Measurements from ENCODE around the gene EIPR1. TPM values are rescaled to one million over a fixed set of nuclear protein-coding genes. Genes with fewer than 3 reads are reported as not detected.

The EIPR1 gene
- total RNA-seq, 1 experiment from 2014 or later = 40.4 TPM

- Histone ChIP-seq H3K4me2 (ENCODE audit: low read depth, low read length, poor library complexity, severe bottlenecking) (no peak overlapping the region), H3K27ac (ENCODE audit: low read length) (no peak overlapping the region), H3K4me1 (ENCODE audit: low read length) (peaks cover 31% of the 10 kb centered on the region), H4K20me1 (ENCODE audit: insufficient read depth, low read depth, low read length) (no peaks in the 10 kb centered on the region; the same call in 1 of the 2 replicates), H3K36me3 (ENCODE audit: insufficient read depth, low read length) (peaks cover 33% of the 10 kb centered on the region), H2AFZ (ENCODE audit: low read length) (no peak overlapping the region), H3K4me3 (ENCODE audit: low read length) (no peak overlapping the region), H3K9me3 (ENCODE audit: low read length) (no peaks in the 10 kb centered on the region), H3K27me3 (ENCODE audit: low read length) (no peaks in the 10 kb centered on the region), H3K9ac (ENCODE audit: low read length) (no peak overlapping the region), H3K79me2 (ENCODE audit: low read length) (peaks cover 27% of the 10 kb centered on the region), H3K9me2 (replicated peaks; ENCODE audit: insufficient read depth, low read length) (no peaks in the 10 kb centered on the region)
- no peak for DNase-seq
These were observed 43.3 kb upstream of the EIPR1 start for GRCh38 chr2:3420769-3421397.

- Histone ChIP-seq H2AFZ (ENCODE audit: low read length) (no peak overlapping the region), H3K9ac (ENCODE audit: low read length) (no peak overlapping the region), H3K36me3 (ENCODE audit: insufficient read depth, low read length) (peaks cover 33% of the 10 kb centered on the region), H3K79me2 (ENCODE audit: low read length) (peaks cover 27% of the 10 kb centered on the region), H3K4me2 (ENCODE audit: low read depth, low read length, poor library complexity, severe bottlenecking) (no peak overlapping the region), H3K4me1 (ENCODE audit: low read length) (peaks cover 31% of the 10 kb centered on the region), H3K4me3 (ENCODE audit: low read length) (no peak overlapping the region), H4K20me1 (ENCODE audit: insufficient read depth, low read depth, low read length) (no peaks in the 10 kb centered on the region; the same call in 1 of the 2 replicates), H3K9me2 (replicated peaks; ENCODE audit: insufficient read depth, low read length) (no peaks in the 10 kb centered on the region), H3K27me3 (ENCODE audit: low read length) (no peaks in the 10 kb centered on the region), H3K27ac (ENCODE audit: low read length) (no peak overlapping the region), H3K9me3 (ENCODE audit: low read length) (no peaks in the 10 kb centered on the region)
- DNase-seq = no peak
These were observed 42.6 kb upstream of the EIPR1 start for GRCh38 chr2:3420076-3420768.

- H3K4me2 ChIP-seq (ENCODE audit: low read depth, low read length, poor library complexity, severe bottlenecking) = no peak overlapping the region
- peaks cover 31% of the 10 kb centered on the region for H3K4me1 ChIP-seq (ENCODE audit: low read length)
- no peaks in the 10 kb centered on the region for H3K27me3 ChIP-seq (ENCODE audit: low read length)
- no peak overlapping the region for H3K4me3 ChIP-seq (ENCODE audit: low read length)
- H2AFZ ChIP-seq (ENCODE audit: low read length) = no peak overlapping the region
- peaks cover 29% of the 10 kb centered on the region for H3K36me3 ChIP-seq (ENCODE audit: insufficient read depth, low read length)
- no peaks in the 10 kb centered on the region for H3K9me3 ChIP-seq (ENCODE audit: low read length)
- H3K79me2 ChIP-seq (ENCODE audit: low read length) = peaks cover 25% of the 10 kb centered on the region
- H3K9me2 ChIP-seq (replicated peaks; ENCODE audit: insufficient read depth, low read length) = no peaks in the 10 kb centered on the region
- no peak for DNase-seq
- H4K20me1 ChIP-seq (ENCODE audit: insufficient read depth, low read depth, low read length) = no peaks in the 10 kb centered on the region
- no peak overlapping the region for H3K9ac ChIP-seq (ENCODE audit: low read length)
- H3K27ac ChIP-seq (ENCODE audit: low read length) = no peak overlapping the region
These were observed 41.3 kb upstream of the EIPR1 start for GRCh38 chr2:3418766-3419404.

GRCh38 chr2:3414133-3414860 is 36.7 kb upstream of the EIPR1 start:
- no peak overlapping the region for H3K4me2 ChIP-seq (ENCODE audit: low read depth, low read length, poor library complexity, severe bottlenecking)
- H3K27ac ChIP-seq (ENCODE audit: low read length) = no peak overlapping the region
- no peaks in the 10 kb centered on the region for H3K9me2 ChIP-seq (replicated peaks; ENCODE audit: insufficient read depth, low read length)
- H3K4me1 ChIP-seq (ENCODE audit: low read length) = peaks cover under 1% of the 10 kb centered on the region
- no peaks in the 10 kb centered on the region for H3K9me3 ChIP-seq (ENCODE audit: low read length)
- H3K27me3 ChIP-seq (ENCODE audit: low read length) = no peaks in the 10 kb centered on the region
- no peak for DNase-seq
- H2AFZ ChIP-seq (ENCODE audit: low read length) = no peak overlapping the region
- no peaks in the 10 kb centered on the region for H4K20me1 ChIP-seq (ENCODE audit: insufficient read depth, low read depth, low read length)
- H3K36me3 ChIP-seq (ENCODE audit: insufficient read depth, low read length) = peaks cover 20% of the 10 kb centered on the region
- H3K79me2 ChIP-seq (ENCODE audit: low read length) = peaks cover 54% of the 10 kb centered on the region
- no peak overlapping the region for H3K9ac ChIP-seq (ENCODE audit: low read length)
- no peak overlapping the region for H3K4me3 ChIP-seq (ENCODE audit: low read length)

- Histone ChIP-seq H3K4me2 (ENCODE audit: low read depth, low read length, poor library complexity, severe bottlenecking) (no peak overlapping the region), H3K9me2 (replicated peaks; ENCODE audit: insufficient read depth, low read length) (no peaks in the 10 kb centered on the region), H3K9me3 (ENCODE audit: low read length) (no peaks in the 10 kb centered on the region), H3K27ac (ENCODE audit: low read length) (no peak overlapping the region), H2AFZ (ENCODE audit: low read length) (no peak overlapping the region), H3K36me3 (ENCODE audit: insufficient read depth, low read length) (peaks cover 20% of the 10 kb centered on the region), H3K9ac (ENCODE audit: low read length) (no peak overlapping the region), H3K79me2 (ENCODE audit: low read length) (peaks cover 60% of the 10 kb centered on the region), H3K27me3 (ENCODE audit: low read length) (no peaks in the 10 kb centered on the region), H4K20me1 (ENCODE audit: insufficient read depth, low read depth, low read length) (no peaks in the 10 kb centered on the region), H3K4me3 (ENCODE audit: low read length) (no peak overlapping the region), H3K4me1 (ENCODE audit: low read length) (peaks cover 2% of the 10 kb centered on the region)
- no peak for DNase-seq
These were observed 36.1 kb upstream of the EIPR1 start for GRCh38 chr2:3413697-3414096.

GRCh38 chr2:3411103-3411502 is 33.5 kb upstream of the EIPR1 start:
- H3K4me1 ChIP-seq (ENCODE audit: low read length) = peaks cover 2% of the 10 kb centered on the region
- H3K4me2 ChIP-seq (ENCODE audit: low read depth, low read length, poor library complexity, severe bottlenecking) = no peak overlapping the region
- H3K79me2 ChIP-seq (ENCODE audit: low read length) = peaks cover 71% of the 10 kb centered on the region
- H3K9ac ChIP-seq (ENCODE audit: low read length) = no peak overlapping the region
- H3K36me3 ChIP-seq (ENCODE audit: insufficient read depth, low read length) = peaks cover 26% of the 10 kb centered on the region
- no peak overlapping the region for H2AFZ ChIP-seq (ENCODE audit: low read length)
- no peaks in the 10 kb centered on the region for H4K20me1 ChIP-seq (ENCODE audit: insufficient read depth, low read depth, low read length)
- no peak overlapping the region for H3K27ac ChIP-seq (ENCODE audit: low read length)
- no peaks in the 10 kb centered on the region for H3K27me3 ChIP-seq (ENCODE audit: low read length)
- DNase-seq = no peak
- no peak overlapping the region for H3K4me3 ChIP-seq (ENCODE audit: low read length)
- no peaks in the 10 kb centered on the region for H3K9me3 ChIP-seq (ENCODE audit: low read length)
- H3K9me2 ChIP-seq (replicated peaks; ENCODE audit: insufficient read depth, low read length) = no peaks in the 10 kb centered on the region

GRCh38 chr2:3409627-3410170 is 32.1 kb upstream of the EIPR1 start:
- Histone ChIP-seq H3K9me3 (ENCODE audit: low read length) (no peaks in the 10 kb centered on the region), H3K27me3 (ENCODE audit: low read length) (no peaks in the 10 kb centered on the region), H4K20me1 (ENCODE audit: insufficient read depth, low read depth, low read length) (no peaks in the 10 kb centered on the region), H2AFZ (ENCODE audit: low read length) (no peak overlapping the region), H3K9ac (ENCODE audit: low read length) (no peak overlapping the region), H3K36me3 (ENCODE audit: insufficient read depth, low read length) (peaks cover 23% of the 10 kb centered on the region), H3K4me3 (ENCODE audit: low read length) (no peak overlapping the region), H3K4me1 (ENCODE audit: low read length) (peaks cover 2% of the 10 kb centered on the region), H3K27ac (ENCODE audit: low read length) (no peak overlapping the region), H3K9me2 (replicated peaks; ENCODE audit: insufficient read depth, low read length) (no peaks in the 10 kb centered on the region), H3K79me2 (ENCODE audit: low read length) (peaks cover 80% of the 10 kb centered on the region), H3K4me2 (ENCODE audit: low read depth, low read length, poor library complexity, severe bottlenecking) (no peak overlapping the region)
- no peak for DNase-seq

- Histone ChIP-seq H2AFZ (ENCODE audit: low read length) (no peak overlapping the region), H3K9me2 (replicated peaks; ENCODE audit: insufficient read depth, low read length) (no peaks in the 10 kb centered on the region), H3K36me3 (ENCODE audit: insufficient read depth, low read length) (peaks cover 29% of the 10 kb centered on the region; the same call in 1 of the 2 replicates)
These were observed 31.2 kb upstream of the EIPR1 start for GRCh38 chr2:3408781-3409180.

More at GRCh38 chr2:3408781-3409180, 31.2 kb upstream of the EIPR1 start:
- DNase-seq = no peak
- Histone ChIP-seq H3K4me2 (ENCODE audit: low read depth, low read length, poor library complexity, severe bottlenecking) (no peak overlapping the region), H3K4me3 (ENCODE audit: low read length) (no peak overlapping the region), H4K20me1 (ENCODE audit: insufficient read depth, low read depth, low read length) (no peaks in the 10 kb centered on the region), H3K4me1 (ENCODE audit: low read length) (peaks cover 3% of the 10 kb centered on the region), H3K27me3 (ENCODE audit: low read length) (no peaks in the 10 kb centered on the region), H3K79me2 (ENCODE audit: low read length) (peaks cover 85% of the 10 kb centered on the region), H3K27ac (ENCODE audit: low read length) (no peak overlapping the region), H3K9me3 (ENCODE audit: low read length) (no peaks in the 10 kb centered on the region), H3K9ac (ENCODE audit: low read length) (no peak overlapping the region)
